ENCODE data around the gene PEDS1.
A peak's percentile ranks its signal among the peaks of the same experiment; 100 is the strongest.
"Not testable (repeated sequence)": the region's sequence is repeated elsewhere in the genome, so short reads cannot be mapped to it uniquely, and the experiment has no call there.

The PEDS1 gene

GRCh38 chr20:50161494-50161893, 8.0 kb upstream of the PEDS1 start:
- DNase-seq = not testable (repeated sequence)

GRCh38 chr20:50153153-50153499, 397 bp downstream of the PEDS1 start:
- no peak for DNase-seq

- DNase-seq = no peak
Observed at GRCh38 chr20:50152394-50153152, 950 bp downstream of the PEDS1 start.

GRCh38 chr20:50151034-50151743, 2.3 kb downstream of the PEDS1 start:
- DNase-seq = no peak

- no peak for DNase-seq
Observed at GRCh38 chr20:50149481-50150254, 3.9 kb downstream of the PEDS1 start.

GRCh38 chr20:50146732-50147662, 6.5 kb downstream of the PEDS1 start:
- DNase-seq = peak; percentile 76 to 82

GRCh38 chr20:50146214-50146613, 7.3 kb downstream of the PEDS1 start:
- no peak for DNase-seq

- DNase-seq = no peak
Observed at GRCh38 chr20:50145566-50145965, 8.0 kb downstream of the PEDS1 start.

- no peak for DNase-seq
Observed at GRCh38 chr20:50144362-50144761, 9.2 kb downstream of the PEDS1 start.

GRCh38 chr20:50142812-50143211, 10.7 kb downstream of the PEDS1 start:
- DNase-seq = no peak

- DNase-seq = no peak
Observed at GRCh38 chr20:50141811-50142561, 11.5 kb downstream of the PEDS1 start.

- DNase-seq = no peak
Observed at GRCh38 chr20:50141018-50141675, 12.4 kb downstream of the PEDS1 start.

GRCh38 chr20:50140339-50140859, 13.1 kb downstream of the PEDS1 start:
- DNase-seq = no peak

- DNase-seq = no peak
Observed at GRCh38 chr20:50138479-50139393, 14.8 kb downstream of the PEDS1 start.

- no peak for DNase-seq
Observed at GRCh38 chr20:50138120-50138478, 15.4 kb downstream of the PEDS1 start.

GRCh38 chr20:50137702-50138101, 15.8 kb downstream of the PEDS1 start:
- DNase-seq = not testable (repeated sequence)

- no peak for DNase-seq
Observed at GRCh38 chr20:50136822-50137599, 16.5 kb downstream of the PEDS1 start.

- not testable (repeated sequence) for DNase-seq
Observed at GRCh38 chr20:50135157-50135556, 18.4 kb downstream of the PEDS1 start.

Measured in activated CD4-positive, alpha-beta T cell treated with anti-CD3 and anti-CD28 coated beads, Interleukin-2, amount 50 U/mL, for 4 hours (primary cell).